ENCODE data around the gene AP3S2. TPM values are rescaled to one million over a fixed set of nuclear protein-coding genes. Genes with fewer than 3 reads are reported as not detected.

The AP3S2 gene
- total and polyA plus RNA-seq, 2 of the 4 experiments (the other 2 are of a cell fraction) = 12.6 to 34.1 TPM

- H4K20me1 ChIP-seq (ENCODE audit: insufficient read depth, low read length) = no peaks in the 10 kb centered on the region
- H3K56ac ChIP-seq (ENCODE audit: extremely low read depth, insufficient read depth, low read length) = no peak overlapping the region
- H2BK20ac ChIP-seq (ENCODE audit: low read depth, low read length) = no peak overlapping the region
- H3K14ac ChIP-seq (replicated peaks; ENCODE audit: low read depth, low read length) = no peak overlapping the region
- ChIA-PET POLR2A (ENCODE audit: unreplicated experiment) (no interaction called here), CTCF (interaction anchor here (0.6 kb wide), 1 partner anchor 42 kb away, joined by 3 read pairs; no protein-coding TSS in a partner anchor)
- no TSS peak for BruUV-seq (replicated peaks)
- no peak overlapping the region for H2BK15ac ChIP-seq (ENCODE audit: low read depth, low read length)
- 73% methylated on average over 8 of the region's 16 CpGs; no CpG with 5 or more reads in 1 of the 2 experiments for WGBS, 2 experiments (ENCODE audit: extremely low coverage in 2 of 2, insufficient read length in 1 of 2)
- no peak overlapping the region for H2BK5ac ChIP-seq (ENCODE audit: low read depth, low read length, poor library complexity, severe bottlenecking)
- H3K23ac ChIP-seq (ENCODE audit: low read depth, low read length) = no peak overlapping the region
- H3K9ac ChIP-seq (ENCODE audit: low read depth, low read length) = no peak overlapping the region
- H2AK9ac ChIP-seq (replicated peaks; ENCODE audit: low read depth, low read length, poor library complexity) = peak overlapping the region; percentile 31
- TF ChIP-seq BHLHE40 (IDR thresholded peaks at IDR 0.05; ENCODE audit: low read depth, low read length) (no peak), POLR2A (IDR thresholded peaks at IDR 0.05; ENCODE audit: low read depth, low read length) (no peak), USF2 (IDR thresholded peaks at IDR 0.05; ENCODE audit: low read depth, low read length) (no peak), CEBPB (IDR thresholded peaks at IDR 0.05; ENCODE audit: low read depth, low read length) (no peak), RCOR1 (IDR thresholded peaks at IDR 0.05; ENCODE audit: insufficient replicate concordance, low read length) (no peak), MXI1 (IDR thresholded peaks at IDR 0.05; ENCODE audit: borderline replicate concordance, low read depth, low read length) (no peak), SMC3 (IDR thresholded peaks at IDR 0.05; ENCODE audit: low read depth, low read length) (no peak), ELK1 (IDR thresholded peaks at IDR 0.05; ENCODE audit: borderline replicate concordance, low read depth, low read length) (no peak), MAZ (IDR thresholded peaks at IDR 0.05; ENCODE audit: borderline replicate concordance, low read depth, low read length) (no peak), CHD1 (IDR thresholded peaks at IDR 0.05; ENCODE audit: low read depth, low read length) (no peak), RFX5 (IDR thresholded peaks at IDR 0.05; ENCODE audit: low read depth, low read length) (no peak), RAD21 (IDR thresholded peaks at IDR 0.05; ENCODE audit: low read length) (no peak), FOS (IDR thresholded peaks at IDR 0.05; ENCODE audit: low read depth, low read length) (no peak), NFE2L2 (IDR thresholded peaks at IDR 0.05; ENCODE audit: low read depth, low read length) (no peak), MAFK (IDR thresholded peaks at IDR 0.05; ENCODE audit: low read depth, low read length) (no peak)
- TF ChIP-seq, protein P1, sequence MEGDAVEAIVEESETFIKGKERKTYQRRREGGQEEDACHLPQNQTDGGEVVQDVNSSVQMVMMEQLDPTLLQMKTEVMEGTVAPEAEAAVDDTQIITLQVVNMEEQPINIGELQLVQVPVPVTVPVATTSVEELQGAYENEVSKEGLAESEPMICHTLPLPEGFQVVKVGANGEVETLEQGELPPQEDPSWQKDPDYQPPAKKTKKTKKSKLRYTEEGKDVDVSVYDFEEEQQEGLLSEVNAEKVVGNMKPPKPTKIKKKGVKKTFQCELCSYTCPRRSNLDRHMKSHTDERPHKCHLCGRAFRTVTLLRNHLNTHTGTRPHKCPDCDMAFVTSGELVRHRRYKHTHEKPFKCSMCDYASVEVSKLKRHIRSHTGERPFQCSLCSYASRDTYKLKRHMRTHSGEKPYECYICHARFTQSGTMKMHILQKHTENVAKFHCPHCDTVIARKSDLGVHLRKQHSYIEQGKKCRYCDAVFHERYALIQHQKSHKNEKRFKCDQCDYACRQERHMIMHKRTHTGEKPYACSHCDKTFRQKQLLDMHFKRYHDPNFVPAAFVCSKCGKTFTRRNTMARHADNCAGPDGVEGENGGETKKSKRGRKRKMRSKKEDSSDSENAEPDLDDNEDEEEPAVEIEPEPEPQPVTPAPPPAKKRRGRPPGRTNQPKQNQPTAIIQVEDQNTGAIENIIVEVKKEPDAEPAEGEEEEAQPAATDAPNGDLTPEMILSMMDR (conservative IDR thresholded peaks at IDR 0.05; ENCODE audit: low read depth, low read length) = no peak
- dilution Hi-C loops (cut with HindIII; ENCODE audit: low sequenced_read_pairs, unreplicated experiment) = no loop called here
- H2BK120ac ChIP-seq (ENCODE audit: low read depth, low read length) = no peak overlapping the region
- H3K27ac ChIP-seq (ENCODE audit: insufficient read depth, low read length) = no peak overlapping the region
- H4K5ac ChIP-seq (ENCODE audit: low read depth, low read length) = no peak overlapping the region
- H3K4me1 ChIP-seq (ENCODE audit: control insufficient read depth, insufficient read depth, low read length) = no peaks in the 10 kb centered on the region
- no peaks in the 10 kb centered on the region for H3K27me3 ChIP-seq (ENCODE audit: control insufficient read depth, insufficient read depth, low read length)
- H3K79me1 ChIP-seq (ENCODE audit: low read depth in 1 of 2, low read length in 2 of 2) = no peaks in the 10 kb centered on the region
- intact Hi-C loops (cut with micrococcal nuclease) = no loop called here
- peaks cover 64% of the 10 kb centered on the region for H3K36me3 ChIP-seq (ENCODE audit: control insufficient read depth, insufficient read depth, low read length)
- ATAC-seq (ENCODE audit: low read depth) (no peak), DNase-seq (no peak)
- H3K4ac ChIP-seq (ENCODE audit: low read depth, low read length) = no peak overlapping the region
- H3K4me2 ChIP-seq (ENCODE audit: low read depth, low read length) = no peak overlapping the region
- H3K9me3 ChIP-seq (ENCODE audit: control insufficient read depth, insufficient read depth, low read length) = no peaks in the 10 kb centered on the region
- no peak overlapping the region for H2AK5ac ChIP-seq (ENCODE audit: low read depth, low read length)
- in situ Hi-C loops (cut with MboI; ENCODE audit: low sequenced_read_pairs) = no loop called here
- no peak overlapping the region for H4K91ac ChIP-seq (ENCODE audit: insufficient read depth, low read depth, low read length)
- no peak overlapping the region for H3K18ac ChIP-seq (ENCODE audit: low read depth, low read length)
- H3K4me3 ChIP-seq (ENCODE audit: insufficient read depth, low read depth, low read length) = no peak overlapping the region
- H2AFZ ChIP-seq (replicated peaks; ENCODE audit: low read length, poor library complexity) = no peak overlapping the region
- H3K9me1 ChIP-seq (ENCODE audit: insufficient read depth, low read length) = no peaks in the 10 kb centered on the region
- H4K8ac ChIP-seq (ENCODE audit: low read depth in 2 of 2, low read length in 2 of 2) = no peak overlapping the region
Measured at GRCh38 chr15:89802231-89802928, 91.4 kb downstream of the AP3S2 start.
